H1 (cell line): ENCODE data around the gene RINT1. TPM values are rescaled to one million over a fixed set of nuclear protein-coding genes. Genes with fewer than 3 reads are reported as not detected.
"Not testable (repeated sequence)": the region's sequence is repeated elsewhere in the genome, so short reads cannot be mapped to it uniquely, and the experiment has no call there.

ENCODE experiments used
- CTCF ChIA-PET: fragments of 300-600 bp; sonication (Branson Sonifier 250); formaldehyde crosslinking; loops from one replicate; lab custom pipeline; 2021; ENCODE audit not compliant: partially characterized antibody; lab: Charles Lee
- POLR2A ChIA-PET: fragments of 300-600 bp; sonication (Branson Sonifier 250); formaldehyde crosslinking; loops from one replicate; lab custom pipeline; 2021; ENCODE audit warnings: inconsistent platforms; ENCODE audit not compliant: partially characterized antibody; lab: Charles Lee
- DNase-seq, 2 experiments: peaks; one replicate each; pipeline versions ENCODE4 v3.0.0 to v3.0.0-alpha.2; 2010 to 2022; ENCODE audit warnings: low spot score in 2 of 2, low read depth in 1 of 2, mixed read lengths in 1 of 2
- FAIRE-seq: peaks from 2 replicates; lab custom pipeline; 2011; peaks lifted over from hg19 to GRCh38; lab: Jason Lieb, UNC
- H2AFZ ChIP-seq: 2 replicates; pipeline ENCODE4 v1.8.1; 2012; ENCODE audit warnings: low read length, inconsistent platforms
- H2AK5ac ChIP-seq: 2 replicates; pipeline ENCODE4 v1.6.1; 2013; ENCODE audit warnings: low read depth, low read length
- H2BK120ac ChIP-seq: replicated peaks from 2 replicates; pipeline ENCODE3; 2013; ENCODE audit warnings: low read depth, low read length, inconsistent platforms
- H2BK12ac ChIP-seq: 2 replicates; pipeline ENCODE4 v1.6.1; 2013; ENCODE audit warnings: low read depth, low read length
- H2BK15ac ChIP-seq: 2 replicates; pipeline ENCODE4 v1.6.1; 2013; ENCODE audit warnings: low read length
- H2BK20ac ChIP-seq: 2 replicates; pipeline ENCODE4 v1.6.1; 2013; ENCODE audit warnings: low read length
- H2BK5ac ChIP-seq: 2 replicates; pipeline ENCODE4 v1.6.1; 2013; ENCODE audit warnings: low read depth, low read length
- H3K14ac ChIP-seq: 2 replicates; pipeline ENCODE4 v1.6.1; 2013; ENCODE audit warnings: inconsistent platforms; ENCODE audit not compliant: insufficient read length
- H3K18ac ChIP-seq: 2 replicates; pipeline ENCODE4 v1.6.1; 2013; ENCODE audit warnings: low read length; ENCODE audit errors: extremely low read depth
- H3K23ac ChIP-seq: 2 replicates; pipeline ENCODE4 v1.6.1; 2013; ENCODE audit warnings: inconsistent platforms; ENCODE audit not compliant: insufficient read length
- H3K23me2 ChIP-seq: 2 replicates; pipeline ENCODE4 v1.6.1; 2013; ENCODE audit warnings: low read depth, low read length
- H3K27ac ChIP-seq: 2 replicates; pipeline ENCODE4 v1.6.1; 2011; ENCODE audit warnings: low read depth, low read length, inconsistent platforms
- H3K27me3 ChIP-seq, 4 experiments: replicated peaks in 1 of 4; 1 replicate in 1 of 4; 2 replicates in 3 of 4; pipeline versions ENCODE4 v1.6.1 to v1.8.1; 2011 to 2013; ENCODE audit warnings: low read length in 3 of 4, mild to moderate bottlenecking in 3 of 4, inconsistent platforms in 2 of 4, mixed read lengths in 2 of 4, moderate library complexity in 1 of 4; ENCODE audit not compliant: control insufficient read depth in 3 of 4, insufficient read depth in 3 of 4; ENCODE audit errors: extremely low read depth in 1 of 4
- H3K36me3 ChIP-seq, 4 experiments: 2 replicates each; pipeline versions ENCODE4 v1.6.1 to v1.8.1; 2011 to 2013; ENCODE audit warnings: mild to moderate bottlenecking in 4 of 4, low read length in 3 of 4, moderate library complexity in 2 of 4, control low read depth in 1 of 4, inconsistent platforms in 1 of 4; ENCODE audit not compliant: insufficient read depth in 4 of 4, control insufficient read depth in 2 of 4
- H3K4ac ChIP-seq: replicated peaks from 2 replicates; pipeline ENCODE3; 2013; ENCODE audit warnings: low read length, low read depth, mixed read lengths, inconsistent platforms; ENCODE audit not compliant: insufficient read length
- H3K4me1 ChIP-seq, 4 experiments: replicated peaks in 1 of 4; 1 replicate in 1 of 4; 2 replicates in 3 of 4; pipeline versions ENCODE4 v1.6.1 to v1.8.1; 2011 to 2013; ENCODE audit warnings: low read length in 3 of 4, inconsistent platforms in 2 of 4, mixed read lengths in 1 of 4; ENCODE audit not compliant: insufficient read depth in 4 of 4, control insufficient read depth in 3 of 4
- H3K4me2 ChIP-seq, 2 experiments: 2 replicates each; pipeline versions ENCODE4 v1.6.1 to v1.8.1; 2011 to 2013; ENCODE audit warnings: low read depth in 2 of 2, low read length in 2 of 2, control low read depth in 1 of 2, inconsistent platforms in 1 of 2, mild to moderate bottlenecking in 1 of 2; ENCODE audit not compliant: insufficient read depth in 1 of 2
- H3K4me3 ChIP-seq, 4 experiments: fragments of 200-600, 300-600 bp in 1 of 4; sonication (generic), shearing (Covaris generic), sonication (Bioruptor Twin) in 1 of 4; 2 replicates each; pipeline versions ENCODE4 v1.5.1 to v1.8.1; 2011 to 2016; ENCODE audit warnings: low read length in 4 of 4, low read depth in 3 of 4, control low read depth in 2 of 4, inconsistent platforms in 2 of 4, mild to moderate bottlenecking in 2 of 4, mixed read lengths in 1 of 4, moderate library complexity in 1 of 4; ENCODE audit not compliant: insufficient read depth in 2 of 4; ENCODE audit errors: extremely low read depth in 1 of 4
- H3K56ac ChIP-seq: replicated peaks from 2 replicates; pipeline ENCODE3; 2013; ENCODE audit warnings: low read depth, mild to moderate bottlenecking, mixed read lengths, low read length, inconsistent platforms; ENCODE audit not compliant: insufficient read length
- H3K79me1 ChIP-seq: 2 replicates; pipeline ENCODE4 v1.6.1; 2013; ENCODE audit warnings: low read depth, low read length, control low read depth
- H3K79me2 ChIP-seq, 2 experiments: 2 replicates each; pipeline versions ENCODE4 v1.6.1 to v1.8.1; 2012 to 2013; ENCODE audit warnings: low read length in 2 of 2, mild to moderate bottlenecking in 2 of 2, inconsistent platforms in 1 of 2; ENCODE audit not compliant: insufficient read depth in 2 of 2, control insufficient read depth in 1 of 2
- H3K9ac ChIP-seq, 4 experiments: replicated peaks in 1 of 4; 1 replicate in 1 of 4; 2 replicates in 3 of 4; pipeline versions ENCODE4 v1.6.1 to v1.8.1; 2011 to 2013; ENCODE audit warnings: low read depth in 3 of 4, low read length in 3 of 4, control low read depth in 2 of 4, mild to moderate bottlenecking in 2 of 4, moderate library complexity in 2 of 4, inconsistent platforms in 1 of 4; ENCODE audit errors: extremely low read depth in 1 of 4
- H3K9me3 ChIP-seq, 2 experiments: 2 replicates each; pipeline versions ENCODE4 v1.6.1 to v1.8.1; 2012 to 2013; ENCODE audit warnings: mild to moderate bottlenecking in 2 of 2, moderate library complexity in 2 of 2, control low read depth in 1 of 2, inconsistent platforms in 1 of 2, low read depth in 1 of 2, low read length in 1 of 2, mixed read lengths in 1 of 2; ENCODE audit not compliant: insufficient read depth in 2 of 2
- H4K20me1 ChIP-seq, 2 experiments: replicated peaks in 1 of 2; 2 replicates each; pipeline versions ENCODE3 to v1.8.1; 2011 to 2013; ENCODE audit warnings: inconsistent platforms in 2 of 2, low read length in 2 of 2, mild to moderate bottlenecking in 1 of 2; ENCODE audit not compliant: insufficient read depth in 2 of 2, control insufficient read depth in 1 of 2
- H4K5ac ChIP-seq: 2 replicates; pipeline ENCODE4 v1.6.1; 2013; ENCODE audit warnings: low read length, low read depth, mixed read lengths, inconsistent platforms; ENCODE audit not compliant: insufficient read length
- H4K8ac ChIP-seq: 2 replicates; pipeline ENCODE4 v1.8.0; 2013; ENCODE audit warnings: mild to moderate bottlenecking, moderate library complexity, low read length, inconsistent platforms; ENCODE audit not compliant: insufficient read depth; ENCODE audit errors: extremely low read depth
- H4K91ac ChIP-seq: replicated peaks from 2 replicates; pipeline ENCODE3; 2013; ENCODE audit warnings: low read length, mixed read lengths, inconsistent platforms; ENCODE audit not compliant: insufficient read length
- WGBS, 2 experiments: shearing (Covaris generic) in 1 of 2; methylation state at CpG; one replicate each; pipeline versions ENCODE4 v1.1.6 to v1.1.7; 2013 to 2015; ENCODE audit warnings: low lambda C conversion rate in 2 of 2, mixed read lengths in 2 of 2, inconsistent platforms in 1 of 2, low coverage in 1 of 2, missing lambda C conversion rate in 1 of 2; ENCODE audit not compliant: insufficient replicate concordance in 2 of 2, insufficient coverage in 1 of 2, insufficient read length in 1 of 2; ENCODE audit errors: extremely low coverage in 1 of 2, missing lambda C conversion rate in 1 of 2; 5-methylcytosine and 5-hydroxymethylcytosine counted together
- polyA plus RNA-seq, 7 experiments: library from polyadenylated mRNA; depleted of rRNA in 3 of 7; stranded (reverse) in 5 of 7; unstranded in 2 of 7; fragments of >200 nt in 5 of 7; fragments of 200-250 nt in 2 of 7; gene quantifications; 1 replicate in 5 of 7; 2 replicates in 1 of 7; 4 replicates in 1 of 7; pipeline versions ENCODE4 v1.2.1 to v1.2.3, GENCODE V29; 2011 to 2013; ENCODE audit warnings: missing spikeins in 2 of 7, mixed read lengths in 2 of 7
- total RNA-seq: library from RNA; stranded (reverse); fragmentation: NEBNext Ultra II Directional; extraction: Animal tissue kit (Norgen Biotek cat#: 25700); gene quantifications from 2 replicates; pipeline ENCODE4 v1.2.1, GENCODE V29; 2021

RINT1 gene
- total and polyA plus RNA-seq, 2 of the 8 experiments (the other 6 are each of a cell fraction or from before 2014, with no cell fraction given): 7.8 to 21.8 TPM

- H2BK120ac ChIP-seq, H2BK15ac ChIP-seq, H3K4ac ChIP-seq, H2BK20ac ChIP-seq, H2BK5ac ChIP-seq, H3K27ac ChIP-seq, H3K79me2 ChIP-seq, H2BK12ac ChIP-seq, H3K23ac ChIP-seq, H3K23me2 ChIP-seq, H3K18ac ChIP-seq, H3K14ac ChIP-seq, H4K20me1 ChIP-seq, H3K56ac ChIP-seq, H2AFZ ChIP-seq, H3K27me3 ChIP-seq, H3K9me3 ChIP-seq, H3K4me2 ChIP-seq, DNase-seq, H4K91ac ChIP-seq, H4K8ac ChIP-seq, FAIRE-seq, H3K36me3 ChIP-seq, H3K9ac ChIP-seq, H4K5ac ChIP-seq, H2AK5ac ChIP-seq, H3K79me1 ChIP-seq, H3K4me3 ChIP-seq: not testable (repeated sequence)
- POLR2A ChIA-PET: interaction anchor here (1.7 kb wide), 1 partner anchor 24 kb away, joined by 3 read pairs; no protein-coding TSS in a partner anchor
- CTCF ChIA-PET: interaction anchor here (0.8 to 2.1 kb wide), 7 partner anchors 10 to 198 kb away, joined by 3 to 8 read pairs (median 3); partner anchors contain the start of gene RINT1
- 88% methylated on average over 8 of the region's 8 CpGs; no CpG with 5 or more reads in 1 of the 2 experiments for WGBS, 2 experiments
- peaks cover 0 to 14% (median 5%) of the 10 kb centered on the region in 4 experiments; a peak in 4 of 7 replicates for H3K4me1 ChIP-seq
Measured at GRCh38 chr7:105599080-105599479, 67.1 kb downstream of the RINT1 start.
